WTC11 (cell line): Measurements from ENCODE around the gene TUBB2B. TPM values are rescaled to one million over a fixed set of nuclear protein-coding genes. Genes with fewer than 3 reads are reported as not detected.

Experiments
- ATF2 ChIP-seq: sonication (generic); formaldehyde crosslinking; IDR thresholded peaks from 2 replicates; pipeline ENCODE4 v1.8.1; 2022; ENCODE audit warnings: low read depth, missing genetic modification reagents, borderline replicate concordance
- ATF3 ChIP-seq: sonication (generic); formaldehyde crosslinking; conservative IDR thresholded peaks from 2 replicates; pipeline ENCODE4 v1.8.1; 2022; ENCODE audit warnings: mild to moderate bottlenecking, missing genetic modification reagents
- CREB1 ChIP-seq: sonication (generic); formaldehyde crosslinking; IDR thresholded peaks from 2 replicates; pipeline ENCODE4 v1.8.0; 2023; ENCODE audit warnings: mild to moderate bottlenecking, missing genetic modification reagents
- CREM ChIP-seq: sonication (generic); formaldehyde crosslinking; IDR thresholded peaks from 2 replicates; pipeline ENCODE4 v1.8.1; 2022; ENCODE audit warnings: mild to moderate bottlenecking, missing genetic modification reagents, moderate library complexity
- FOXK1 ChIP-seq: sonication (generic); formaldehyde crosslinking; IDR thresholded peaks from 2 replicates; pipeline ENCODE4 v1.8.0; 2022; ENCODE audit warnings: mild to moderate bottlenecking, moderate library complexity, missing genetic modification reagents
- FOXP1 ChIP-seq: sonication (generic); formaldehyde crosslinking; IDR thresholded peaks from 2 replicates; pipeline ENCODE4 v1.8.0; 2022; ENCODE audit warnings: missing genetic modification reagents, mild to moderate bottlenecking, moderate library complexity, borderline replicate concordance
- IRF1 ChIP-seq: sonication (generic); formaldehyde crosslinking; IDR thresholded peaks from 2 replicates; pipeline ENCODE4 v1.8.0; 2023; ENCODE audit warnings: missing genetic modification reagents
- JAZF1 ChIP-seq: fragments of 250-450 bp; sonication (Bioruptor Pico); IDR thresholded peaks from 2 replicates; pipeline ENCODE4 v1.9.0; 2021; ENCODE audit warnings: moderate library complexity, mild to moderate bottlenecking, inconsistent platforms
- KAT7 ChIP-seq: sonication (generic); formaldehyde crosslinking; IDR thresholded peaks from 2 replicates; pipeline ENCODE4 v1.8.1; 2023; ENCODE audit warnings: missing genetic modification reagents, mild to moderate bottlenecking, borderline replicate concordance
- MLX ChIP-seq: sonication (generic); formaldehyde crosslinking; IDR thresholded peaks from 2 replicates; pipeline ENCODE4 v1.8.1; 2023; ENCODE audit warnings: mild to moderate bottlenecking, missing genetic modification reagents, moderate library complexity
- MYBL2 ChIP-seq: sonication (generic); formaldehyde crosslinking; IDR thresholded peaks from 2 replicates; pipeline ENCODE4 v1.8.1; 2023; ENCODE audit warnings: mild to moderate bottlenecking, moderate library complexity, missing genetic modification reagents
- PRRX2 ChIP-seq: fragments of 250-450 bp; sonication (Bioruptor Pico); IDR thresholded peaks from 2 replicates; pipeline ENCODE4 v1.8.0; 2021; ENCODE audit warnings: mild to moderate bottlenecking
- RORB ChIP-seq: fragments of 250-450 bp; sonication (Bioruptor Pico); IDR thresholded peaks from 2 replicates; pipeline ENCODE4 v1.9.0; 2021; ENCODE audit warnings: mild to moderate bottlenecking
- TEAD4 ChIP-seq: sonication (generic); formaldehyde crosslinking; IDR thresholded peaks from 2 replicates; pipeline ENCODE4 v1.8.0; 2022; ENCODE audit warnings: mild to moderate bottlenecking, missing genetic modification reagents
- USF2 ChIP-seq: sonication (generic); formaldehyde crosslinking; IDR thresholded peaks from 2 replicates; pipeline ENCODE4 v1.8.1; 2023; ENCODE audit warnings: mild to moderate bottlenecking, missing genetic modification reagents, moderate library complexity
- ZBTB21 ChIP-seq: sonication (generic); formaldehyde crosslinking; IDR thresholded peaks from 2 replicates; pipeline ENCODE4 v1.8.1; 2023; ENCODE audit warnings: mild to moderate bottlenecking, missing genetic modification reagents, borderline replicate concordance
- ZBTB43 ChIP-seq: sonication (generic); formaldehyde crosslinking; IDR thresholded peaks from 2 replicates; pipeline ENCODE4 v1.8.1; 2023; ENCODE audit warnings: mild to moderate bottlenecking, missing genetic modification reagents
- ZNF121 ChIP-seq: sonication (generic); formaldehyde crosslinking; IDR thresholded peaks from 2 replicates; pipeline ENCODE4 v1.8.0; 2023; ENCODE audit warnings: missing genetic modification reagents
- ZNF512 ChIP-seq: sonication (generic); formaldehyde crosslinking; IDR thresholded peaks from 2 replicates; pipeline ENCODE4 v1.8.1; 2022; ENCODE audit warnings: missing genetic modification reagents, borderline replicate concordance
- total RNA-seq: library from RNA; stranded (reverse); gene quantifications from 3 replicates; pipeline ENCODE4 v1.2.3, GENCODE V29; 2021
- TF ChIP-seq, protein P1 (sequence below): sonication (generic); formaldehyde crosslinking; IDR thresholded peaks from 2 replicates; pipeline ENCODE4 v1.8.1; 2023; ENCODE audit warnings: mild to moderate bottlenecking, missing genetic modification reagents, borderline replicate concordance
- TF ChIP-seq, protein P2 (sequence below): sonication (generic); formaldehyde crosslinking; IDR thresholded peaks from 2 replicates; pipeline ENCODE4 v1.8.0; 2022; ENCODE audit warnings: mild to moderate bottlenecking, missing genetic modification reagents
- TF ChIP-seq, protein P3 (sequence below): sonication (generic); formaldehyde crosslinking; IDR thresholded peaks from 2 replicates; pipeline ENCODE4 v1.8.1; 2022; ENCODE audit warnings: low read depth, mild to moderate bottlenecking, moderate library complexity, missing genetic modification reagents, borderline replicate concordance
- TF ChIP-seq, protein P4 (sequence below): fragments of 250-450 bp; sonication (Bioruptor Pico); IDR thresholded peaks from 2 replicates; pipeline ENCODE4 v1.9.0; 2021; ENCODE audit warnings: moderate library complexity, mild to moderate bottlenecking, inconsistent platforms, borderline replicate concordance

The TUBB2B gene
- total RNA-seq, 1 experiment from 2014 or later, result 591 TPM

DNA sequence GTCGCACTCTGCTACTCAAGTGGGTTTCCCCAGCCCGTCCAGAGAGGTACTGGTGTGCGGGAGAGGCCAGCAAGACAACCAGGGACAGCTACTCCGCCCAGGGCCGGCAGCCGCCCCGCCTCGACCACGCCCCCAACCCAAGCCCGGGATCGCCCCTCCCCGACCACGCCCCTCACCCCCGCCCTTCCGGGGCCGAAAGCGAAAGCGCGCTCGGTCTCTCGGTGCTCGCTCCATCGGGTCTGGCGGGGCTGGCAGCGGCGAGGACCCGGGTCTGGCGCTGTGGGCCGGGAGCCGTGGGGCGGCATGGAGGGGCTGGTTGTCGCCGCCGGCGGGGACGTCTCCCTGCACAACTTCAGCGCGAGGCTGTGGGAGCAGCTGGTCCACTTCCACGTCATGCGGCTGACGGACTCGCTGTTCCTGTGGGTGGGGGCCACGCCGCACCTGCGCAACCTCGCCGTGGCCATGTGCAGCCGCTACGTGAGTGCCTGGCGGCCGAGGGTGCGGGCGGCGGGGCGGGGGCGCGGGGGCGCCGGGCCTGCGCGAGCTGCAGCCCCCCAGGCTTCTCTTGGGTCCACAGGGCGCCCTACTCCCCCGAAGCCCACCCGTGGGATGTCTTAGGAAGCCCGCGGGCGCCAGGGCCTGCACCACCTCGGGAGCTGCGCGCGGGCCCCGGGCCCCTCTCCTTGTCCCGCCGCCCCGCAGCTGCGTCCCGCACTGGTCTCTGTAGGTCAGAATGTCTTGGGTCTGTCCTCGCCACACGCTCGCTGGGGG, 31.5 kb upstream of the TUBB2B start, which contains the start of gene PSMG4 (continued):
- TF ChIP-seq ATF2 (CRISPR knock-in tag), result no peak
- no peak for TF ChIP-seq JAZF1 (CRISPR knock-in tag)
- TF ChIP-seq ZBTB43 (CRISPR knock-in tag), result 0 out of 2 replicates have a peak, but pooled peaks have one; percentile 59
- no peak for TF ChIP-seq PRRX2 (CRISPR knock-in tag)
- TF ChIP-seq CREM (CRISPR knock-in tag), result no peak
- TF ChIP-seq TEAD4 (CRISPR knock-in tag), result no peak
- peak; percentile 56 for TF ChIP-seq ZNF121 (CRISPR knock-in tag)
- TF ChIP-seq ATF3 (CRISPR knock-in tag), result no peak
- TF ChIP-seq, protein P1, sequence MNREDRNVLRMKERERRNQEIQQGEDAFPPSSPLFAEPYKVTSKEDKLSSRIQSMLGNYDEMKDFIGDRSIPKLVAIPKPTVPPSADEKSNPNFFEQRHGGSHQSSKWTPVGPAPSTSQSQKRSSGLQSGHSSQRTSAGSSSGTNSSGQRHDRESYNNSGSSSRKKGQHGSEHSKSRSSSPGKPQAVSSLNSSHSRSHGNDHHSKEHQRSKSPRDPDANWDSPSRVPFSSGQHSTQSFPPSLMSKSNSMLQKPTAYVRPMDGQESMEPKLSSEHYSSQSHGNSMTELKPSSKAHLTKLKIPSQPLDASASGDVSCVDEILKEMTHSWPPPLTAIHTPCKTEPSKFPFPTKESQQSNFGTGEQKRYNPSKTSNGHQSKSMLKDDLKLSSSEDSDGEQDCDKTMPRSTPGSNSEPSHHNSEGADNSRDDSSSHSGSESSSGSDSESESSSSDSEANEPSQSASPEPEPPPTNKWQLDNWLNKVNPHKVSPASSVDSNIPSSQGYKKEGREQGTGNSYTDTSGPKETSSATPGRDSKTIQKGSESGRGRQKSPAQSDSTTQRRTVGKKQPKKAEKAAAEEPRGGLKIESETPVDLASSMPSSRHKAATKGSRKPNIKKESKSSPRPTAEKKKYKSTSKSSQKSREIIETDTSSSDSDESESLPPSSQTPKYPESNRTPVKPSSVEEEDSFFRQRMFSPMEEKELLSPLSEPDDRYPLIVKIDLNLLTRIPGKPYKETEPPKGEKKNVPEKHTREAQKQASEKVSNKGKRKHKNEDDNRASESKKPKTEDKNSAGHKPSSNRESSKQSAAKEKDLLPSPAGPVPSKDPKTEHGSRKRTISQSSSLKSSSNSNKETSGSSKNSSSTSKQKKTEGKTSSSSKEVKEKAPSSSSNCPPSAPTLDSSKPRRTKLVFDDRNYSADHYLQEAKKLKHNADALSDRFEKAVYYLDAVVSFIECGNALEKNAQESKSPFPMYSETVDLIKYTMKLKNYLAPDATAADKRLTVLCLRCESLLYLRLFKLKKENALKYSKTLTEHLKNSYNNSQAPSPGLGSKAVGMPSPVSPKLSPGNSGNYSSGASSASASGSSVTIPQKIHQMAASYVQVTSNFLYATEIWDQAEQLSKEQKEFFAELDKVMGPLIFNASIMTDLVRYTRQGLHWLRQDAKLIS (CRISPR knock-in tag), result no peak
- TF ChIP-seq RORB (CRISPR knock-in tag), result no peak
- TF ChIP-seq FOXP1 (CRISPR knock-in tag), result peak; percentile 89; the same call in 1 of the 2 replicates
- no peak for TF ChIP-seq MLX (CRISPR knock-in tag)
- TF ChIP-seq MYBL2 (CRISPR knock-in tag), result peak; percentile 60; the same call in 1 of the 2 replicates
- TF ChIP-seq ZBTB21 (CRISPR knock-in tag), result peak; percentile 71; the same call in 1 of the 2 replicates
- no peak for TF ChIP-seq ZNF512 (CRISPR knock-in tag)
- TF ChIP-seq KAT7 (CRISPR knock-in tag), result 0 out of 2 replicates have a peak, but pooled peaks have one; percentile 72
- TF ChIP-seq IRF1 (CRISPR knock-in tag), result peak; percentile 82; the same call in 1 of the 2 replicates
- TF ChIP-seq, protein P2, sequence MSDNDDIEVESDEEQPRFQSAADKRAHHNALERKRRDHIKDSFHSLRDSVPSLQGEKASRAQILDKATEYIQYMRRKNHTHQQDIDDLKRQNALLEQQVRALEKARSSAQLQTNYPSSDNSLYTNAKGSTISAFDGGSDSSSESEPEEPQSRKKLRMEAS (CRISPR knock-in tag), result peak; percentile 81
- TF ChIP-seq, protein P3, sequence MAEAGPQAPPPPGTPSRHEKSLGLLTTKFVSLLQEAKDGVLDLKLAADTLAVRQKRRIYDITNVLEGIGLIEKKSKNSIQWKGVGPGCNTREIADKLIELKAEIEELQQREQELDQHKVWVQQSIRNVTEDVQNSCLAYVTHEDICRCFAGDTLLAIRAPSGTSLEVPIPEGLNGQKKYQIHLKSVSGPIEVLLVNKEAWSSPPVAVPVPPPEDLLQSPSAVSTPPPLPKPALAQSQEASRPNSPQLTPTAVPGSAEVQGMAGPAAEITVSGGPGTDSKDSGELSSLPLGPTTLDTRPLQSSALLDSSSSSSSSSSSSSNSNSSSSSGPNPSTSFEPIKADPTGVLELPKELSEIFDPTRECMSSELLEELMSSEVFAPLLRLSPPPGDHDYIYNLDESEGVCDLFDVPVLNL (CRISPR knock-in tag), result no peak; the same call in 1 of the 2 replicates
- TF ChIP-seq USF2 (CRISPR knock-in tag), result no peak
- TF ChIP-seq CREB1, result no peak
- TF ChIP-seq, protein P4, sequence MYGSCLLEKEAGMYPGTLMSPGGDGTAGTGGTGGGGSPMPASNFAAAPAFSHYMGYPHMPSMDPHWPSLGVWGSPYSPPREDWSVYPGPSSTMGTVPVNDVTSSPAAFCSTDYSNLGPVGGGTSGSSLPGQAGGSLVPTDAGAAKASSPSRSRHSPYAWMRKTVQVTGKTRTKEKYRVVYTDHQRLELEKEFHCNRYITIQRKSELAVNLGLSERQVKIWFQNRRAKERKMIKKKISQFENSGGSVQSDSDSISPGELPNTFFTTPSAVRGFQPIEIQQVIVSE (CRISPR knock-in tag), result no peak
- no peak for TF ChIP-seq FOXK1 (CRISPR knock-in tag)
